ENCODE data around the gene LPCAT2. TPM values are rescaled to one million over a fixed set of nuclear protein-coding genes. Genes with fewer than 3 reads are reported as not detected.

The LPCAT2 gene
- total and polyA plus RNA-seq, 4 donors = 11.2 to 33.6 (median 13.7) TPM

DNA sequence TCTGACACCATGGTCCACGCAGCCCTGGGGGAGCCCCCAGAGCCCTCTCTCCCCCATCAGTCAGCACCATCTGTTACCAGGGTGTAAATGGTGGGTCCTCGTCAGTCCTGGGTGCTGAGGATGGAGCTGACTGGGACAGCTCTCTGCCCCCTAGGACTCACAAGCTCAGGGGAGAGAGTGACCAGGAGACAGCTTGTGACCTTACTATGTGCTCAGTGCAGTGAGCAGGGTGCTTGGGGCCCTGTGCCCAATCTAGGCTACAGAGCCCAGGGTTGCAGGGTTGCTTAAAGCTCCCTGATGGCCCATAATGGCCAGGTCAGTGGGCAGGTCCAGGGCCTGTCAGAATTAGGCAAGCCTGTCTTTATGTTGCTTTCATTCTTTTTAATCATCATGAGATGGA is 18.6 kb upstream of the LPCAT2 start:
- no peak overlapping the region for H3K27ac ChIP-seq (ENCODE audit: low read depth, low read length)
- H3K4me3 ChIP-seq (ENCODE audit: low read depth, low read length) = no peak overlapping the region
- WGBS (ENCODE audit: insufficient coverage) = no CpG with 5 or more reads among the region's 2 CpGs
- peaks cover 35% of the 10 kb centered on the region for H3K36me3 ChIP-seq (ENCODE audit: control insufficient read depth, insufficient read depth, low read length)
- peaks cover 8% of the 10 kb centered on the region for H3K4me1 ChIP-seq (ENCODE audit: control insufficient read depth, insufficient read depth, low read length)
- no peaks in the 10 kb centered on the region for H3K9me3 ChIP-seq (ENCODE audit: control insufficient read depth, insufficient read depth, low read length)
- no peak for DNase-seq (ENCODE audit: low read depth in 4 of 6, low spot score in 6 of 6)
- H3K27me3 ChIP-seq (ENCODE audit: control insufficient read depth, insufficient read depth, low read length) = no peaks in the 10 kb centered on the region

DNA sequence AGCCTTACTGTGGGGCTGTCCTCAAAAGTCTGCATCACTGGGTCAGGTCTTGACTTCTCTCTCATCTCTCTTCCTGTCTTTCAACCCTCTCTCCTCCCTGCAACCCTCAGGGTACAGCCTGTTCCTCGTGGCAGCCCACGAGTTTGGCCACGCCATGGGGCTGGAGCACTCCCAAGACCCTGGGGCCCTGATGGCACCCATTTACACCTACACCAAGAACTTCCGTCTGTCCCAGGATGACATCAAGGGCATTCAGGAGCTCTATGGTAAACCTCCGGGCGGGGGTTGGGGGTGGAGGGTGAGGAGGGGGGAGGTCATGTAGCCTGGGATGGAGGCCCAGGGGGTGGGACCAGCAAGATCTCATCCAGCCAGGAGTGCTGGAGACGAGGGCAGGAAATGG is 17.2 kb upstream of the LPCAT2 start:
- no peak for DNase-seq (ENCODE audit: low read depth in 4 of 6, low spot score in 6 of 6)
- Histone ChIP-seq H3K27me3 (ENCODE audit: control insufficient read depth, insufficient read depth, low read length) (no peaks in the 10 kb centered on the region), H3K4me1 (ENCODE audit: control insufficient read depth, insufficient read depth, low read length) (peaks cover 8% of the 10 kb centered on the region), H3K27ac (ENCODE audit: low read depth, low read length) (no peak overlapping the region), H3K4me3 (ENCODE audit: low read depth, low read length) (no peak overlapping the region), H3K9me3 (ENCODE audit: control insufficient read depth, insufficient read depth, low read length) (no peaks in the 10 kb centered on the region), H3K36me3 (ENCODE audit: control insufficient read depth, insufficient read depth, low read length) (peaks cover 29% of the 10 kb centered on the region)
- WGBS (ENCODE audit: insufficient coverage) = 95% methylated on average over 4 of the region's 7 CpGs

- 89% methylated on average over 9 of the region's 10 CpGs for WGBS (ENCODE audit: insufficient coverage)
- H3K4me1 ChIP-seq (ENCODE audit: control insufficient read depth, insufficient read depth, low read length) = peaks cover 8% of the 10 kb centered on the region
- H3K27ac ChIP-seq (ENCODE audit: low read depth, low read length) = no peak overlapping the region
- peaks cover 26% of the 10 kb centered on the region for H3K36me3 ChIP-seq (ENCODE audit: control insufficient read depth, insufficient read depth, low read length)
- DNase-seq (ENCODE audit: low read depth in 4 of 6, low spot score in 6 of 6) = no peak
- no peaks in the 10 kb centered on the region for H3K9me3 ChIP-seq (ENCODE audit: control insufficient read depth, insufficient read depth, low read length)
- no peaks in the 10 kb centered on the region for H3K27me3 ChIP-seq (ENCODE audit: control insufficient read depth, insufficient read depth, low read length)
- no peak overlapping the region for H3K4me3 ChIP-seq (ENCODE audit: low read depth, low read length)
These were observed 16.0 kb upstream of the LPCAT2 start for GRCh38 chr16:55492756-55493380.

DNA sequence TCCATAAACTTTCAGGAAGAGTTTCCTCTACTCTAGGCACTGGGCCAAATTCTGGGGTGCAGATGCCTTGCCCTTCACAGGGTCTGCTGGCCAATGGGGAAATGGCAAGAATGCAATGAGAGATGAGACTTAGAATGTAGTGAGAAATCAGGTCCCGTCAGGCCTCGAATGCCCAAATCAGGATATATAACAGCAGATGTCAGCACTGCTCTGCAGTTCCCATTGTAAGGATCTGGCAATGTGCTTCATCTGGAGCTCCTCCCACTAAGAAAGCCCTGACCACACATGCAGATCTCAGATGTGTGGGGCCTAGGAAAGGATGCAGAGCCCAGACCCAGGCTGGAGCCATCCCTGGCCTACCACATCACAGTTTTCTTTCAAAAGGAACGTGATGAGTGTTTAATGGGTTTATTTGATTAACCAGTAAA is 13.9 kb upstream of the LPCAT2 start:
- 19% methylated on average over 2 of the region's 3 CpGs for WGBS (ENCODE audit: insufficient coverage)
- Histone ChIP-seq H3K27ac (ENCODE audit: low read depth, low read length) (no peak overlapping the region), H3K4me1 (ENCODE audit: control insufficient read depth, insufficient read depth, low read length) (peaks cover 21% of the 10 kb centered on the region), H3K36me3 (ENCODE audit: control insufficient read depth, insufficient read depth, low read length) (peaks cover 20% of the 10 kb centered on the region), H3K27me3 (ENCODE audit: control insufficient read depth, insufficient read depth, low read length) (no peaks in the 10 kb centered on the region), H3K9me3 (ENCODE audit: control insufficient read depth, insufficient read depth, low read length) (no peaks in the 10 kb centered on the region), H3K4me3 (ENCODE audit: low read depth, low read length) (no peak overlapping the region)
- DNase-seq (ENCODE audit: low read depth in 4 of 6, low spot score in 6 of 6) = peak in 3 of 6 donors; percentile 54 to 85 (median 83)

DNA sequence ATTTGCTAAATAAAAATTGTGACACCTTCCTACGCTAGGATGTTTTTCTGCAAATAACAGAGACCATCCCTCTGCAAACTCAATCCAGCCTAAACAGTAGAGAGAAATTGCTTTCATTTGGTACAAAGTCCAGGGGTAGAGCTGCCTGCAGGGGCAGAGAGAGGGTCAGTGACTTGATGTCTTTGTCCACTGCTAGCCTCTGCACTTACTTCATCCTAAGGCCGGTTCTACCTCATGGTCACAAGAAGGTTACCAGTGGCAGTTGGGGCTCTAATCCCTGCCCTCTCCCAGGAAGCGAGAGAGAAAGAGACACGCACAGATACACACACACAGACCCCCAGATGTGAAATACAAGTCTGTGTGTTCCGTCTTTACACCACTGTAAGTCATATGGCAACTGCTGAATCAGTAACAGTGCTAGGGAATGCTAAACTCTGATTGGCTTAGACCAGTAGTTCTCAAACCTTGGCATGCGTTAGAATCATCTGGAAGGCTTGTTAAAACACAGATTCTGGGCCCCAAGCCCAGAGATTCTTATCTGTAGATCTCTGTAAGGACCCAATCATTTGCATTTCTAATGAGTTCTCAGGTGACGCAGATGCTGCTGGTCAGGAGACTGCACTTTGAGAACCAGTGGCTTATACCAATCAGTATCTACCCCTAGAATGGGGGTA is 13.1 kb upstream of the LPCAT2 start:
- 67% methylated on average over 5 of the region's 7 CpGs for WGBS (ENCODE audit: insufficient coverage)
- peak in 2 of 6 donors; percentile 16 to 62 for DNase-seq (ENCODE audit: low read depth in 4 of 6, low spot score in 6 of 6)
- Histone ChIP-seq H3K27ac (ENCODE audit: low read depth, low read length) (no peak overlapping the region), H3K4me3 (ENCODE audit: low read depth, low read length) (no peak overlapping the region), H3K36me3 (ENCODE audit: control insufficient read depth, insufficient read depth, low read length) (peaks cover 16% of the 10 kb centered on the region), H3K4me1 (ENCODE audit: control insufficient read depth, insufficient read depth, low read length) (peaks cover 28% of the 10 kb centered on the region), H3K9me3 (ENCODE audit: control insufficient read depth, insufficient read depth, low read length) (no peaks in the 10 kb centered on the region), H3K27me3 (ENCODE audit: control insufficient read depth, insufficient read depth, low read length) (no peaks in the 10 kb centered on the region)

DNA sequence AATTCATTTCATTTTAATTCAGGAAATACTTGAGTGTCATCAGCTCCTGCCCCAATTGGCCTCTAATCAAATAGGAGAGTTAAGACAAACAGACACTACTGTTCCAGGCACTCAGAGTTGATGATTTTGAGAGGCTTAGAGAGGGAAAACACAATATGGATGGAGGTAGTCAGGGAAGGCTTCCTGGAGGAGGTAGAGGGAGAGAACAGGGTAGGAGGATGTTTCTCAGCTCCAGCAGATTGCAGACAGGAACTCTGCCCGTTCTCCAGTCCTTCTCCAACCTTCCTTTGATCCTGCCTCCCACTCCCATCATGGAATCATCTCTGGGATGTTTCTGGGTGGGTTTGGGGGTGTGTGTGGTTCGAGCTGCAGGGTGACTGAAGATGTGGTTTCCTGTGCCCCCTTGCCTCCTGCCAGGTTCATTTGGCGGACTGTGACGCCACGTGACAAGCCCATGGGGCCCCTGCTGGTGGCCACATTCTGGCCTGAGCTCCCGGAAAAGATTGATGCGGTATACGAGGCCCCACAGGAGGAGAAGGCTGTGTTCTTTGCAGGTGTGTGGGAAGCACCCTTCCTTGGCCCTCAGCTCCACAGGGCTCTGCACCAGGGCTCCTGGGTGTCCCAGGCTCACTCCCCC is 12.2 kb upstream of the LPCAT2 start:
- no peak for DNase-seq (ENCODE audit: low read depth in 4 of 6, low spot score in 6 of 6)
- Histone ChIP-seq H3K27me3 (ENCODE audit: control insufficient read depth, insufficient read depth, low read length) (no peaks in the 10 kb centered on the region), H3K9me3 (ENCODE audit: control insufficient read depth, insufficient read depth, low read length) (no peaks in the 10 kb centered on the region), H3K4me1 (ENCODE audit: control insufficient read depth, insufficient read depth, low read length) (peaks cover 36% of the 10 kb centered on the region), H3K4me3 (ENCODE audit: low read depth, low read length) (no peak overlapping the region), H3K36me3 (ENCODE audit: control insufficient read depth, insufficient read depth, low read length) (peaks cover 14% of the 10 kb centered on the region), H3K27ac (ENCODE audit: low read depth, low read length) (no peak overlapping the region)
- 68% methylated on average over 6 of the region's 8 CpGs for WGBS (ENCODE audit: insufficient coverage)

DNA sequence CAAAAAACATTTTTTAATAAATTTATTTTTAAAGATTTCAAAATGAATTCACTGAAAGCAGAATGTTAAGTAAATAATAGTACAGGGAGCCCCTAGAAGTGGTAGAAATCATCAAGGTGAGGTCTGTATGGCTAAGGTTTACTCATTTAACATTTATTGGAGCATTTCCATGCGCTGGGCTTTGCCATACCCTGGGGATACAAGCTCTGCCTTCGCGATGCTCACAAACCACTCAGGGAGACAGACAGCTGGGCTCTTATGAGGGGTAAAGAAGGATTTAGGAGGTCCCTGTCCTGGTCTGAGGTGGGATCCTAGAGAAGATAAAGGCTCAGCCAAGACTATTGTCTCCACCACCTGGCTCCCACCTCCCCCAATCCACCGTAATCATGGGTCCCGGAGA is 11.3 kb upstream of the LPCAT2 start:
- 96% methylated on average over 5 of the region's 5 CpGs for WGBS (ENCODE audit: insufficient coverage)
- H3K36me3 ChIP-seq (ENCODE audit: control insufficient read depth, insufficient read depth, low read length) = peaks cover 14% of the 10 kb centered on the region
- no peak overlapping the region for H3K27ac ChIP-seq (ENCODE audit: low read depth, low read length)
- no peak for DNase-seq (ENCODE audit: low read depth in 4 of 6, low spot score in 6 of 6)
- no peaks in the 10 kb centered on the region for H3K9me3 ChIP-seq (ENCODE audit: control insufficient read depth, insufficient read depth, low read length)
- H3K4me3 ChIP-seq (ENCODE audit: low read depth, low read length) = no peak overlapping the region
- peaks cover 45% of the 10 kb centered on the region for H3K4me1 ChIP-seq (ENCODE audit: control insufficient read depth, insufficient read depth, low read length)
- H3K27me3 ChIP-seq (ENCODE audit: control insufficient read depth, insufficient read depth, low read length) = no peaks in the 10 kb centered on the region

DNA sequence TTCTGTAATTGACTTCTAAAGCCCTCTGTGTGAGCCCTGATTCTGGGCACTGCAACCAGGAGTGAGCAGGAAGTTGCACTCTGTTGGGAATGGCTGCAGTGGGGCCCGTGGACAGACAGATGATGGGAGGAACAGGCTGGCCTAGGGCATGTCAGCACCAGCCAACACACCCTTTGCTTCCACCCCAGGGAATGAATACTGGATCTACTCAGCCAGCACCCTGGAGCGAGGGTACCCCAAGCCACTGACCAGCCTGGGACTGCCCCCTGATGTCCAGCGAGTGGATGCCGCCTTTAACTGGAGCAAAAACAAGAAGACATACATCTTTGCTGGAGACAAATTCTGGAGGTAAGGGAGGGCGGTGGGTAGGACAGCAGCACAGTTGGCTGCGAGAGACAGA is 10.8 kb upstream of the LPCAT2 start:
- no peak overlapping the region for H3K27ac ChIP-seq (ENCODE audit: low read depth, low read length)
- 87% methylated on average over 6 of the region's 6 CpGs for WGBS (ENCODE audit: insufficient coverage)
- no peaks in the 10 kb centered on the region for H3K9me3 ChIP-seq (ENCODE audit: control insufficient read depth, insufficient read depth, low read length)
- no peaks in the 10 kb centered on the region for H3K27me3 ChIP-seq (ENCODE audit: control insufficient read depth, insufficient read depth, low read length)
- no peak overlapping the region for H3K4me3 ChIP-seq (ENCODE audit: low read depth, low read length)
- DNase-seq (ENCODE audit: low read depth in 4 of 6, low spot score in 6 of 6) = no peak
- H3K36me3 ChIP-seq (ENCODE audit: control insufficient read depth, insufficient read depth, low read length) = peaks cover 14% of the 10 kb centered on the region
- H3K4me1 ChIP-seq (ENCODE audit: control insufficient read depth, insufficient read depth, low read length) = peaks cover 51% of the 10 kb centered on the region

DNA sequence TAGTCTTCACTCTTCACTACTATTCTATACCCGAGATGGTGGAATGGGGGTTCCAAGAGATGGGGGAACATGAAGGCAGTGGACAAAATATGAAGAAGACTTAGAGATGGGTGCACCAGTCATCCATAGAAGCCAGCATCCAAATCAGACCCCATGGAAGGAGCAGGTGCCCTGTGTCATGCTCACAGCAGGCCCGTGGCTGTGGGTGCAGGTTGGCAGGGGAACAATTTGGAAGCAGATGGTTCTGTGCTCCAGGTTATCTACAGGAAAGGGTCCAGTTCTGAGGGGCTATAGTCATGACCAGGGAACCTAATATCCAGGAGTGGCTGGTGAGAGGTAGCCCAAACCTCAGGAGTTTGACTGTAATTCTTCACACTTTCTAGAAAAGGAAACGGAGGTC is 9.6 kb upstream of the LPCAT2 start:
- 64% methylated on average over 1 of the region's 3 CpGs for WGBS (ENCODE audit: insufficient coverage)
- Histone ChIP-seq H3K4me3 (ENCODE audit: low read depth, low read length) (no peak overlapping the region), H3K4me1 (ENCODE audit: control insufficient read depth, insufficient read depth, low read length) (peaks cover 59% of the 10 kb centered on the region), H3K27me3 (ENCODE audit: control insufficient read depth, insufficient read depth, low read length) (no peaks in the 10 kb centered on the region), H3K9me3 (ENCODE audit: control insufficient read depth, insufficient read depth, low read length) (no peaks in the 10 kb centered on the region), H3K27ac (ENCODE audit: low read depth, low read length) (peak overlapping the region; percentile 80), H3K36me3 (ENCODE audit: control insufficient read depth, insufficient read depth, low read length) (peaks cover 14% of the 10 kb centered on the region)
- DNase-seq (ENCODE audit: low read depth in 4 of 6, low spot score in 6 of 6) = no peak
